Sigmoid colon (tissue), 7 donors: ENCODE results near the gene KNDC1. TPM values are rescaled to one million over a fixed set of nuclear protein-coding genes. Genes with fewer than 3 reads are reported as not detected.

Experiments
- DNase-seq: peaks from one replicate; pipeline ENCODE4 v3.0.0-alpha.2; 2019
- H3K27ac ChIP-seq, 4 donors: fragments of 200-600 bp; sonication (generic); one replicate each; pipeline ENCODE4 v1.5.1; 2016 to 2019; ENCODE audit warnings: mild to moderate bottlenecking in 1 of 4
- H3K27me3 ChIP-seq, 3 donors: fragments of 200-600 bp; sonication (generic); one replicate each; pipeline ENCODE4 v1.5.1; 2019; ENCODE audit warnings: mild to moderate bottlenecking in 1 of 3
- H3K36me3 ChIP-seq, 4 donors: fragments of 200-600 bp; sonication (generic); one replicate each; pipeline ENCODE4 v1.5.1; 2016 to 2019
- H3K4me1 ChIP-seq, 4 donors: fragments of 200-600 bp; sonication (generic); one replicate each; pipeline ENCODE4 v1.5.1; 2017 to 2019
- H3K4me3 ChIP-seq, 4 donors: fragments of 200-600 bp; sonication (generic); one replicate each; pipeline ENCODE4 v1.5.1; 2017 to 2019; ENCODE audit warnings: mild to moderate bottlenecking in 2 of 4, moderate library complexity in 1 of 4
- H3K9me3 ChIP-seq, 4 donors: fragments of 200-600 bp in 3 of 4; sonication (generic) in 3 of 4; one replicate each; pipeline versions ENCODE4 v1.5.1 to v1.6.1; 2013 to 2019
- CTCF ChIP-seq, 4 experiments: fragments of 450-650 bp in 3 of 4; fragments of 200-600 bp in 1 of 4; IDR thresholded peaks; one replicate each; pipeline ENCODE4 v1.5.1; 2016 to 2019; ENCODE audit warnings: antibody characterized with exemption in 4 of 4, mild to moderate bottlenecking in 3 of 4, moderate library complexity in 2 of 4
- EP300 ChIP-seq, 4 donors: sonication (generic); formaldehyde crosslinking; IDR thresholded peaks; one replicate each; pipeline ENCODE4 v1.6.1; 2017; ENCODE audit warnings: antibody characterized with exemption in 4 of 4
- POLR2A ChIP-seq, 2 donors: fragments of 450-650 bp; IDR thresholded peaks; one replicate each; pipeline ENCODE4 v1.6.1; 2016; ENCODE audit warnings: antibody characterized with exemption in 2 of 2, mild to moderate bottlenecking in 2 of 2, moderate library complexity in 2 of 2
- POLR2AphosphoS5 ChIP-seq, 4 donors: sonication (generic); formaldehyde crosslinking; IDR thresholded peaks; one replicate each; pipeline ENCODE4 v1.6.1; 2017; ENCODE audit warnings: antibody characterized with exemption in 4 of 4
- WGBS, 2 donors: extraction: QIAGEN DNeasy Blood & Tissue Kit; methylation state at CpG; one replicate each; pipeline ENCODE4 v1.1.7; 2013; 5-methylcytosine and 5-hydroxymethylcytosine counted together
- intact Hi-C: fragments of 100-400 bp; cut with DNase I; formaldehyde crosslinking; loops from one replicate; pipeline ENCODE4 v1.15.1; 2023
- polyA plus RNA-seq, 3 donors: library from polyadenylated mRNA; stranded (reverse); fragments of 200-250 nt; gene quantifications; one replicate each; pipeline ENCODE4 v1.2.3, GENCODE V29; 2013
- total RNA-seq, 4 donors: library from RNA; depleted of rRNA; stranded (reverse); fragments of >200 nt; gene quantifications; one replicate each; pipeline ENCODE4 v1.1.0, GENCODE V29; 2016
- donor health status: healthy with polysubstance abuse.
- donor health status: Bipolar disorder and iron deficiency.
- donor health status: healthy.

KNDC1 gene
- total and polyA plus RNA-seq, 7 donors, result under 0.01 to 1.9 (median 0.26) TPM; not detected in 1

DNA sequence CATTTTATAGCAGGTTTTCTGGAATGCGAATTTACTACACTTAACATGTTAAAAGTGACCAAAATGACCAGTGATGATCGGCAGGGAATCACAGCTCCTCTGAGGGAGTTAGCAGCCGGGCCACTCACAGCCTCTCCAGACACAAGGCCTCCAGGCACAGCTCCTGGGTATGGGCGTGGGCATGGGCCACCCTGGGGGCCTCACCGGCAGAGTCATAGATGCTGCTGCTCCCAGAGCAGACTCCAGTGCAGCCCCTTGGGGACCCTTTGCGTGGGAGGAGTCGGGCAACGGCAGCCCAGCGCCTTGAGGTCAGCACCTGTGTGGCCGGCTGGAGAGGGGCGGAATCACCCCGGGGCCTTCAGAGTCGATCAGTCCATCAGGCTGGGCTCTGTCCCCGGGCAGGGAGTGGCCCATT is 8.6 kb downstream of the KNDC1 start:
- intact Hi-C loops, result no loop called here
- TF ChIP-seq EP300 (IDR thresholded peaks at IDR 0.05) (no peak), POLR2A (IDR thresholded peaks at IDR 0.05) (no peak), POLR2AphosphoS5 (IDR thresholded peaks at IDR 0.05) (no peak), CTCF (IDR thresholded peaks at IDR 0.05) (no peak)
- DNase-seq, result peak; percentile 57
- no peaks in the 10 kb centered on the region for H3K9me3 ChIP-seq
- no peaks in the 10 kb centered on the region for H3K36me3 ChIP-seq
- no peak overlapping the region for H3K4me3 ChIP-seq
- H3K27ac ChIP-seq, result no peak overlapping the region
- peaks cover 0 to 37% (median 20%) of the 10 kb centered on the region in 3 donors for H3K27me3 ChIP-seq
- H3K4me1 ChIP-seq, result no peaks in the 10 kb centered on the region
- WGBS, 2 donors, result 79 to 87% methylated on average over 14 of the region's 14 CpGs

GRCh38 chr10:133169173-133169947 is 9.3 kb downstream of the KNDC1 start:
- DNase-seq, result peak; percentile 55
- intact Hi-C loops, result no loop called here
- no peak for TF ChIP-seq CTCF (IDR thresholded peaks at IDR 0.05)
- no peak for TF ChIP-seq POLR2AphosphoS5 (IDR thresholded peaks at IDR 0.05)
- no peak for TF ChIP-seq EP300 (IDR thresholded peaks at IDR 0.05)
- no peak for TF ChIP-seq POLR2A (IDR thresholded peaks at IDR 0.05)
- Histone ChIP-seq H3K27ac (no peak overlapping the region), H3K9me3 (no peaks in the 10 kb centered on the region), H3K4me3 (no peak overlapping the region), H3K4me1 (no peaks in the 10 kb centered on the region), H3K36me3 (no peaks in the 10 kb centered on the region), H3K27me3 (peaks cover 0 to 29% (median 14%) of the 10 kb centered on the region in 3 donors)
- WGBS, 2 donors, result 92 to 94% methylated on average over 30 of the region's 30 CpGs

- WGBS, 2 donors, result 72 to 83% methylated on average over 17 of the region's 17 CpGs
- DNase-seq, result peak; percentile 57
- no peak overlapping the region for H3K27ac ChIP-seq
Measured at GRCh38 chr10:133170092-133170491, 10.1 kb downstream of the KNDC1 start.

DNA sequence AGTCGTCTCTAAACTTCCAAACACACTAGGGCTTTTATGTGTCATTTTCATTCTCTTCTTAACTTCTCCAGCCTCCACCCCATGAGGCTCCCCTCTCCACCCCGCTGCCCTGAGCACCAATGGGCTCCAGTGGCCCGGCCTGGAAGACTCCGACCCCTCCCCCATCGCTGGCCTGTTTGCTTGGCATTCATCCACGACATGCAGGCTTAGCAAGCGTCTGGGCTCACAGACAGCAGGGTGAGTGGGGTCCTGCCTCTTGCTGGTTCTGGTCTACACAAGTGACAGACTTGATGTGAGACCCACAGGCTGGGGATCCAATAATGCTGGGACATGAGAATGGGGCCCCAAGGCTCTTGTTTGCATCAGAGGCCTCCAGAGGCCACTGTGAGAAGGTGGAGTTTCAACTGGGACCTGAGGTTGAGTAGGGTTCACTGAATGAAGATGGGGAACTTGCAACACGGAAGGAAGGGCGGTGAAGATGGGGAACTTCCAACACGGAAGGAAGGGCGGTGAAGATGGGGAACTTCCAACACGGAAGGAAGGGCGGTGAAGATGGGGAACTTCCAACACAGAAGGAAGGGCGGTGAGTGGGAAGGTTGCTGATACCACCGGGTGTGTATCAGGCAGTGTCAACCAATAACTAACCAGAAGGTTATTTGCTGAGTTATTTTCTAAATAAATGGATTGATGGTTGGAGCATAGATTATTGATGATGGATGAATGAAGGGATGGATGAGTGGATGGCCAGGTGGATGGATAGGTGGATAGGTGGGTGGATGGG is 14.0 kb downstream of the KNDC1 start:
- DNase-seq, result peak; percentile 40
- WGBS, 2 donors, result 87 to 91% methylated on average over 15 of the region's 15 CpGs

More at GRCh38 chr10:133170092-133170491, 10.1 kb downstream of the KNDC1 start:
- peaks cover 0 to 22% (median 9%) of the 10 kb centered on the region in 3 donors for H3K27me3 ChIP-seq
- H3K9me3 ChIP-seq, result no peaks in the 10 kb centered on the region
- no peaks in the 10 kb centered on the region for H3K4me1 ChIP-seq
- H3K36me3 ChIP-seq, result no peaks in the 10 kb centered on the region
- H3K4me3 ChIP-seq, result no peak overlapping the region
- no peak for TF ChIP-seq POLR2AphosphoS5 (IDR thresholded peaks at IDR 0.05)
- no peak for TF ChIP-seq POLR2A (IDR thresholded peaks at IDR 0.05)
- no peak for TF ChIP-seq EP300 (IDR thresholded peaks at IDR 0.05)
- no peak for TF ChIP-seq CTCF (IDR thresholded peaks at IDR 0.05)
- intact Hi-C loops, result no loop called here

More for the DNA sequence above, 14.0 kb downstream of the KNDC1 start:
- intact Hi-C loops, result no loop called here
- H3K4me1 ChIP-seq, result no peaks in the 10 kb centered on the region
- no peak overlapping the region for H3K27ac ChIP-seq
- no peaks in the 10 kb centered on the region for H3K9me3 ChIP-seq
- TF ChIP-seq POLR2A (IDR thresholded peaks at IDR 0.05) (no peak), CTCF (IDR thresholded peaks at IDR 0.05) (no peak), EP300 (IDR thresholded peaks at IDR 0.05) (no peak), POLR2AphosphoS5 (IDR thresholded peaks at IDR 0.05) (no peak)
- H3K27me3 ChIP-seq, result no peaks in the 10 kb centered on the region
- H3K4me3 ChIP-seq, result no peak overlapping the region
- no peaks in the 10 kb centered on the region for H3K36me3 ChIP-seq
